C4-2B (cell line): ENCODE measurements around the gene CDC42BPA.

Source experiments
- ZFX ChIP-seq: fragments of 450-650 bp; IDR thresholded peaks from 2 replicates; pipeline ENCODE4 v1.6.1; 2017
- TF ChIP-seq, protein P1 (sequence below): fragments of 450-650 bp; conservative IDR thresholded peaks from 2 replicates; pipeline ENCODE4 v1.5.1; 2017; ENCODE audit warnings: mild to moderate bottlenecking

GRCh38 chr1:227042292-227042691 lies 276.0 kb downstream of the CDC42BPA start:
- TF ChIP-seq, protein P1, sequence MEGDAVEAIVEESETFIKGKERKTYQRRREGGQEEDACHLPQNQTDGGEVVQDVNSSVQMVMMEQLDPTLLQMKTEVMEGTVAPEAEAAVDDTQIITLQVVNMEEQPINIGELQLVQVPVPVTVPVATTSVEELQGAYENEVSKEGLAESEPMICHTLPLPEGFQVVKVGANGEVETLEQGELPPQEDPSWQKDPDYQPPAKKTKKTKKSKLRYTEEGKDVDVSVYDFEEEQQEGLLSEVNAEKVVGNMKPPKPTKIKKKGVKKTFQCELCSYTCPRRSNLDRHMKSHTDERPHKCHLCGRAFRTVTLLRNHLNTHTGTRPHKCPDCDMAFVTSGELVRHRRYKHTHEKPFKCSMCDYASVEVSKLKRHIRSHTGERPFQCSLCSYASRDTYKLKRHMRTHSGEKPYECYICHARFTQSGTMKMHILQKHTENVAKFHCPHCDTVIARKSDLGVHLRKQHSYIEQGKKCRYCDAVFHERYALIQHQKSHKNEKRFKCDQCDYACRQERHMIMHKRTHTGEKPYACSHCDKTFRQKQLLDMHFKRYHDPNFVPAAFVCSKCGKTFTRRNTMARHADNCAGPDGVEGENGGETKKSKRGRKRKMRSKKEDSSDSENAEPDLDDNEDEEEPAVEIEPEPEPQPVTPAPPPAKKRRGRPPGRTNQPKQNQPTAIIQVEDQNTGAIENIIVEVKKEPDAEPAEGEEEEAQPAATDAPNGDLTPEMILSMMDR: no peak
- no peak for TF ChIP-seq ZFX
